ENCODE measurements around the gene NR1I2.
A peak's percentile ranks its signal among the peaks of the same experiment; 100 is the strongest.

NR1I2 gene

DNA sequence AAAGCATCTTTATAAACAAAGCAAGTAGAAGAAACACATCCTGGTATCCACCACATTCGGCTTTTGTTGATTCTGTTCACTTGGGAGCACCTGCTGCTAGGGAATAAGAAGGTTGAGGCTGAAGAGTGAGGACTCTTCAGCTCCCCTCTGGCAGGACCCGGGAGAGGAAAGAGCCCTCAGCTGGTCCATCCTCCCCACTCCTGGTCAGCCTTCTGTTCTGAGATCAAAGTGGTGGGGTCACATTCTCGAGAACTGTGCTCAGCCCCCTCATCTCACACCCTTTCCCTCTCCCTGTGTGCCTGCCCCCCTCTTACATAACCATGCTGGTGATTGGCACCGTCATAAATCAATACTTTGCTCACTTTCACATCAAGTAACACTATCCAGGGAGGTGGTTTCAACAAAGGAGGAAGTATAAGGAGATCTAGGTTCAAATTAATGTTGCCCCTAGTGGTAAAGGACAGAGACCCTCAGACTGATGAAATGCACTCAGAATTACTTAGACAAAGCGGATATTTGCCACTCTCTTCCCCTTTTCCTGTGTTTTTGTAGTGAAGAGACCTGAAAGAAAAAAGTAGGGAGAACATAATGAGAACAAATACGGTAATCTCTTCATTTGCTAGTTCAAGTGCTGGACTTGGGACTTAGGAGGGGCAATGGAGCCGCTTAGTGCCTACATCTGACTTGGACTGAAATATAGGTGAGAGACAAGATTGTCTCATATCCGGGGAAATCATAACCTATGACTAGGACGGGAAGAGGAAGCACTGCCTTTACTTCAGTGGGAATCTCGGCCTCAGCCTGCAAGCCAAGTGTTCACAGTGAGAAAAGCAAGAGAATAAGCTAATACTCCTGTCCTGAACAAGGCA lies at the start of gene NR1I2:
Gene NR1I2, plus strand, starts transcription at position 772 of the 869 bp plus-strand sequence.
- no peak for DNase-seq

DNA sequence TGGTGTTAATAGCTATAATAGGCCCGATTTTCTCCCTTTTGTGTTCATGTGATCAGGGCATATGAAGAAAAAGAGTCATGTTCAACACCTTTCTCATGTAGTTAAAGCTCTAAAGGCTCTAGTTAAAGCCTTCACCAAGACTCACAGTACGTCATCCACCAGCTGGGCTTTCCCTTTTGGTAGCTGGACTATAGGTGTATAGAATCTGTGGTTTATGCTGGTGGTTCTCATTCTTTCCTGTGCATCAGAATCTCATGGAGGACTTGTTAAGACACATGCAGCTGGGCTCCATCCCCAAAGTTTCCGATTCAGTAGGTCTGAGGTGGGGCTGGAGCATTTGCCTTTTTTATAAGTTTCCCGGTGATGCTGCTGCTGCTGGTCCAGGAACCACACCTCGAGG lies 48.1 kb upstream of the NR1I2 start:
- no peak for DNase-seq

DNA sequence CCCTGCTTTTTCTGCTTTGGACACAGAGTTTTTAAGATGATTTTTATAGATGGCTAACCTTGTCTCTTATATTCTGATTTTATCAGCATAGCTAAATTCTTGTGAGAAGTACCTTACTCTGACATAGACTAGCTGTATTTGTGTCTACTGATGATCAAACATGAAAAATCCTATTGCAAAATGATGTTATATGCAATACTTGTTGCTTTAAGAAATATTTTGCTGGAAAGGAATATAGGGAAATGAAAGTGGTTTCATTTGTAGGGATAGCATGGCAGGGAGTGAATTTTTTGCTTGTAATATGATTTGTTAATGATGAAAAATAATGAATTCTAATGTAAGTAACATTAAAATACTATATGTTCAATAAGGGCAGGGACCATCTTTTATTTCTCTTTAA lies 43.2 kb upstream of the NR1I2 start:
- DNase-seq: no peak

DNA sequence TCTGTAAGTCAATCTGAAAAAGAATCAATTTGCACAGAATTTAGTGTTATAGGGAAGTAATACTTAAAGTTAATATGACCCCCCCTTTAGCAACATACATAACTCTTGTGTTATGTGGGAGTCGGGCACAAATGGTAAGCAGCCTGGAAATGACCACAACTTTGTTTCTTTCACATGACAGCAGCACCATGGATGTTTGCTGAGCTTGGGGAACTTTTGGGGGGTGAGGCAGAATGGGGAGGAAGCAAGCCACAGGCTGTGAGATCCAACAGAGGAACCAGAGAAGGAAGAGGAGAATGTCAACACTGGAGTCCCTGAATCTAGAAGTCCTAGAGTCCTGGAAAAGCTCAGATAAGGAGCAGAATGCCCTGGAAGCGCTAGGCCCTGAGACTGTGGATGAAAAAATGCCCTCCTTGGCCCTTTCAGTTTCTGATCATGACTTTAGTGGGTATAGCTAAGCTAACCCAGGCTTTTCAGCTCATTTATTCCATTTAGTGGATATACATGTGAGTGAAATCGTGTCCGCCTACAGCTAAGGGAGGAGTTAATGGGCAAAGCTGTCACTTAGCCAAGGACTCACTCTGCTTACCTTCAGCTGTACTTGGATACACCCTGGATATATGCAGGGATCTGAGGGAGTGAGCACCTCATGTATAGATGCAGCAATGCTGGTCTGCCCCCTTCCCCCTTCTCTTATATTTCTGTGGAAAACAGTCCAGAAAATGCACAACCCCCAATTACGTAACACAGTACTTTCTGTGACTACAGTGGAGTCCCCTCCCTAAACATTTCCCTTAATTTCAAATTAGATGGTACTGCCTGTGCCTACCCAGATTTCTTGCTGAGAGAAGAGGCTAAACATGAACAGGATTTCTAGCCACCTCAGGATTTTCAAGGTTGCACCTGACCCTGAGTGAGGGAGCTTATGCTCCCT lies 40.0 kb upstream of the NR1I2 start:
- no peak for DNase-seq

DNA sequence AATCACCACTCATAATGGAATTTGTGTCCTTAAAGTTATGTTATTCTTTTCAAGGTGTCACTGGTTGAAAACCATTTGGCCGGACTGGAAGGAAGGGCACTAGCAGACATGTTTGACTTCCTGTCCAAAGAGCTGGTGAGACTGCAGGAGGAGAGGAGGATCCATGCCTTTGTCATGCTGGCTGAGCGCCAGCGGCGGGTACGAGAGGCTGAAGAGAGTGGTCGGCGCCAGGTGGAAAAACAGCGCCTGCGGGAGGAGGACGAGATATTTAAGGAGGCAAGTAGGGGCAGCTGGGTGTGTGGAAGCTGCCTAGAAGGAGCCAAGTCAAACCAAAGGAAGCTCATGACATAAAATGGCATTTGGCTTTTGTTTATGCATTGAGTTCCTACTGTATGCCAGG lies 38.0 kb upstream of the NR1I2 start:
- no peak for DNase-seq

DNA sequence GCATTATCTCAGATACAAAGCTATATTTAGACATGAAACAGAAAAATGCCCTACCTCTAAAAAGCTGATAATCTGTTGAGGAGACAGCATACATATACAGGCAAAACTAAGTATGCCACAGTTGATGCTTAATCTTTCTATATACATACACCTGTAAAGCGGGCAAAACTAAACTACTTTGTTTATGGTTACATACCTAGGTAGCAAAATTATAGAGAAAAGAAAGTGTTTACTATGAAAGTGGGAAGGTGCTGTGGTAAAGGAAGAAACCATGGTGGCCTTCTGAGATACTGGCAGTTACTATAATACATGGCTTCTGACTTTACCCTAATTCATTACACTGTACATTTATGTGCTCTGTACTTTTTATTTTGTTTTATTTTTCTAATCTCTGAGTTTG lies 36.0 kb upstream of the NR1I2 start:
- no peak for DNase-seq

DNA sequence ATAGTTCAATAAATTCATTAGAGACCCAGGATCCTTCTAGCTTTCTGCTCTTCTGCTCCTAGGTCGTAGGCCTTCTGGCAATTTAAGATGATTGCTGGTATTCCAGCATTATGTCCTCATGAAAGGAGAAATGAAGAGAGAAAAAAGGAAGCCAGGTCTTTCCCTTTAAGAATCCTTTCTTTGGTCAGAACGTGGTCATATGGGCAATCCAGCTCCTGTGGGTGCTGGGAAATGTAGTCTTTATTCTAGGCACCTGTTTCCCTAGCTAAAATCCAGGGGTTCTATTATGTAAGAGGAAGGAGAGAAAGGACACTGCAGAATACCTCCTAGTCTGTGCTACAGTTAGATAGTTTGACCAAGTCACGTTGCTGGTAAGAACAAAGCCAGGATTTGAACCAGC lies 35.5 kb upstream of the NR1I2 start:
- no peak for DNase-seq

DNA sequence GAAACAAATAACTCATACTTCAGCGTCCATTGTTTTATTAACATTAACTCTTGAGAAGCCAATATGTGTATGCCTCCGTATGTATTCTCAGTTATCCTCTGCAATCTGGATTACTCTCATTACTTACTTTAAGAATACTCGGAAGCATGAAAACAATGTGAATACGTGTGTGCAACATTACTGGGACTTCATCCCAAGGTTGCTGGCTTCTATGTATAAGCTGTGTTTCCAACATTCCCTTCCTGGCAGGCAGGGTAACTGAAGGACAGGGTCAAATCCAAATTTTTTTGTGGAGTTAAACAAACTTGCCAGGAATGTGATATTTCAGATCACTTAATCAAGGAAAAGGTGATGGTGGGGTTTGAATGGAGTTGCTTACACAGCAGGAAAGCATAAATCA lies 34.5 kb upstream of the NR1I2 start:
- no peak for DNase-seq

DNA sequence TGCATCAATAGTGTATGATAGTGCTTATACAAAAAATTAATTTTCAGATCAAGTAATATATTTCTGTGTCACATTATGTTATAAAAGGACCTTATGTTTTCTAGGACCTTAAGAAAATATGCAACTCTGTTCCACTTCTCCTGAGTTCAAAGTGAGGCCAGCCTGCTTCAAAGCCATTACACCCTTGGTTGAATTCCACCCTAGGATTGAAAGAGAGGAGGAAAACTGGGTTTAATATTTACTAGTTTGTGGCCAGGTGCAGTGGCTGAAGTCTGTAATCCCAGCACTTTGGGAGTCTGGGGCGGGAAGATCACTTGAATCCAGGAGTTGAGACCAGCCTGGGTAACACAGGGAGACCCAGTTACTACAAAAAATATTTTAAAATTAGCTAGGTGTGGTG lies 32.9 kb upstream of the NR1I2 start:
- DNase-seq: no peak

DNA sequence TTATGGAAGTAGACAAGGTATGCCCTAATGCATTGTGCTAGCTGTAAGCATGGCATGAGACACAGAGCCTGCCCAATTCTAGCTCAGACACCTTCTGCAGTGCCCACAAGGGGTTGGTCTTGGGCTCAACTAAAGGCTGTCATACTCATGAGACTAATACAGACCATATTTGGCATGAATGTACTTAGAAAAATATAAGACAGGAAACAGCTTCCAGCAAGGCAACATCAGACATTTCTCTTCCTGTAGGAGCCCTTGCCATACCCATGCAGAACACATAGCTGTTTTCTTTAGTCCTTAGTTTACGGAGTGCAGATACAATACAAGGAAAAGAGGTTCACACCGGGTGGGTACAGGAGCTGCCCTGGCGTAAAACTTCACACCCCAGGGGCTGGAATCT lies 30.5 kb upstream of the NR1I2 start:
- no peak for DNase-seq

DNA sequence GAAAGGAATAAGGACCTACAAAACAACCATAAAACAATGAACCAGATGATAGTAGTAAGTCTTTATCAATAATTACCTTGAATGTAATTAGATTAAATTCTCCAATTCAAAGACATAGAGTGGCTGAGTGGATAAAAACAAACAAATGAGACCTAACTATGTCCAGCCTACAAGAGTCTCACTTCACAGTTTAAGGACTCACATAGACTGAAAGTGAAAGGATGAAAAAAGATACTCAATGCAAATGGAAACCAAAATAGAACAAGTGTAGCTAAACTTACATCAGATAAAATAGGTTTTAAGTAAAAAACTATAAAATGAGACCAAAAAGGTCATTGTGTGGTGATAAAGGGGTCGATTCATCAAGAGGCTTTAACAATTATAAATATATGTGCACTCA lies 21.9 kb upstream of the NR1I2 start:
- no peak for DNase-seq

DNA sequence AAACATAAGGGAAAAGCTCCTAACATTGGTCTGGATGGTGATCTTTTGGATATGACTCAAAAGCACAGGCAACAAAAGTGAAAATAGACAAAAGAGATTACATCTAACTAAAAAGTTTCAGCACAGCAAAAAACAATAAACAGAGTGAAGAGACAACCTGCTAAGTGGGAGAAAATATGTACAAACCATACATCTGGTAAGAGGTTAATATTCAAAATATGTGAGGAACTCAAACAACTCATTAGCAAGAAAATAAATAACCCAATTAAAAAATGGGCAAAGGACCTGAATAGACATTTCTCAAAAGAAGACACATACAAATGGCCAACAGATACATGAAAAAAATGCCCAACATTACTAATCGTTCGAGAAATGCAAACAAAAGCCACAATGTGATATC lies 19.0 kb upstream of the NR1I2 start:
- DNase-seq: no peak

DNA sequence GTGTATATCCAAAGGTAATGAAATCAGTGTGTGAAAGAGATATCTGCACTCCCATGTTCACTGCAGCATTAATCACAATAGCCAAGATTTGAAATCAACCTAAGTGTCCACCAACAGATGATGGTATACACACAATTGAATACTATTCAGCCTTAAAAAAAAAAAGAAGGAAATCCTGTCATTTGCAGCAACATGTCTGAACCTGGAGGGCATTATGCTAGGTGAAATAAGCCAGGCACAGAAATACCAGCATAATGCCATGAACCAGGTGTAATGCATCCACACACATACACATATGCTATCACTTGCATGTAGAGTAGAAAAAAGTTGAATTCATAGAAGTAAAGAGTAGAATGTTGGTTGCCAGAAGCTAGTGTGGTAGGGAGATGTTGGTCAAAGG lies 18.4 kb upstream of the NR1I2 start:
- no peak for DNase-seq

DNA sequence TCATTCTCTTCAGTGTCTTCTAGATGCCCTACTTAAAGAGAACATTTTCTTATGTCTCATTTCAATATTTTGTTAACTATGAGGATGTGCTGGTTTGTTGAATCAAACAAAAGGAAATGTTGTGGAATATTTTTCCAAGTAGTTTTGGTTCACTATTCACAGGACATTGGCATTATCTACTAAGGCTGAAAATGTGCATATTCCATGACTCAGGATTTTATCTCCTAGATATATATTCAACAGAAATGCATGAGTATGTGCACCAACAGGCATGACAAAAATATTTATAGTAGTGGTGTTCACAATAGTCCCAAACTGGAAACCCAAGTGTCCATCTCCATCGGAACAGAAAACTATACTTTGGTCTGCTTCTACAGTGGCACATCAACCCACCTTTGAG lies 16.7 kb upstream of the NR1I2 start:
- DNase-seq: no peak

DNA sequence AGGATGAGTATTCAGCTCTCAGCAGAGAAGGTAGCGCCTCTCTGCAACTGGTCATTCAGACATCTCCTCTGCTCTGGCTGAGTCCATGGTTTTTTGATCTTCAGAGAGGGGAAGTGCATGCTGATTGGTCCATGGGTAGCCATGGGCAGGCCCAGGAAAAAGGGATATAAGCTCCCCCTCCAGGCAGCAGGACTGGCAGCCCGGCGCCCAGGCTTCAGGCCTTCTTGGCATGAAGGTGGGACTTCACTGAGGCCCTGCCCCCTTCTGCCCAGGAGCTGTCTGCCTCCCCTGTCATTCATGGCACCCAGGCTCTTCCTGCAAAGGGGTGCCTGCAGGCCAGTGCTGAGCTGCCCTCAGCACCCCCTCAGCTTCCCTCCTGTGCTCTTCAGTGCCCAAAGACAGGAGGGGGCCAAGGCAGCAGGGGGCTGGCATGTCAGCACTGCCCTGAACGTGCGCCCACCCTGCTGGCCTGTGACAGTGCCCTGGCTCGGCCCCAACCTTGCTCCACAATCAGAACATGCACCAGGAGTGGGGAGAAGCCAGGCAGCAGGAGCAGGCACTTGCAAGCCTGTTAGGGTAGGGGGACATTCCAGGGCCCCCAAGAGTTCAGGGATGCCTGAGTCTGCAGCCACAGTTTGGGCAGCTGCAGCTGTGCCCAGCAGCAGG lies 13.8 kb upstream of the NR1I2 start:
- DNase-seq: no peak

DNA sequence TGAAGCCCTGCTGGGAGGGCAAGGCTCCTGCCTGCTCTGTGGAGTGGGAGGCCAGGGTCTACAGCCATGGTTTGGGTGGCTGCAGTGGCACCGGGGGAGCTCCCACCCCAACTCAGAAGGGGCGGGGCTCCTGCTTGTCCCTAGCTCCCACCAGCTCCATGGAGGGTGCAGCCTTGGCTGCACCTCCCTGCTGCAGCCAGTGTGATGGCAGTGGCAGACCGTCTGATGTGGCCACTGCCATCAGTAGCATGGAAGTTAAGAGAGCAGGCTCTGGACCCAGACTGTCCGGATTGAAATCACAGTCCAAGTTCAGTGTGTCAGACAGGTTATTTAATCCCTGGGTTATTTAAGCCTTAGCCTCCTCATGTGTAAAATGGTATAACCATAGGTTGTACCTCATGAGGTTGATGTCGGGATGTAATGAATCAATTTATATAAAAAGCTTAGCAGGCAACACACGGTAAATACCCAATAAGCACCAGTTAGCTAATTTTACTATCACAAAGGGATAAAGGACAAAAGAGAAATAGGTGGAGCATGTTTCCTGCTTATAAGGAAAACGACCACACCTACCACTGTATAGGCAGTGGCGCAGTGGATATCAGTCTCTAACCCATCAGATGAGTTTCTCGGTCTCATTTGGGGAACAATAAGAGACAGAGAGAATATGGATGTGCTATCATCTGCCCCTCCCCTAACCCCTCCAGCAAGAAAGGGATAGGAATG lies 13.1 kb upstream of the NR1I2 start:
- DNase-seq: no peak

DNA sequence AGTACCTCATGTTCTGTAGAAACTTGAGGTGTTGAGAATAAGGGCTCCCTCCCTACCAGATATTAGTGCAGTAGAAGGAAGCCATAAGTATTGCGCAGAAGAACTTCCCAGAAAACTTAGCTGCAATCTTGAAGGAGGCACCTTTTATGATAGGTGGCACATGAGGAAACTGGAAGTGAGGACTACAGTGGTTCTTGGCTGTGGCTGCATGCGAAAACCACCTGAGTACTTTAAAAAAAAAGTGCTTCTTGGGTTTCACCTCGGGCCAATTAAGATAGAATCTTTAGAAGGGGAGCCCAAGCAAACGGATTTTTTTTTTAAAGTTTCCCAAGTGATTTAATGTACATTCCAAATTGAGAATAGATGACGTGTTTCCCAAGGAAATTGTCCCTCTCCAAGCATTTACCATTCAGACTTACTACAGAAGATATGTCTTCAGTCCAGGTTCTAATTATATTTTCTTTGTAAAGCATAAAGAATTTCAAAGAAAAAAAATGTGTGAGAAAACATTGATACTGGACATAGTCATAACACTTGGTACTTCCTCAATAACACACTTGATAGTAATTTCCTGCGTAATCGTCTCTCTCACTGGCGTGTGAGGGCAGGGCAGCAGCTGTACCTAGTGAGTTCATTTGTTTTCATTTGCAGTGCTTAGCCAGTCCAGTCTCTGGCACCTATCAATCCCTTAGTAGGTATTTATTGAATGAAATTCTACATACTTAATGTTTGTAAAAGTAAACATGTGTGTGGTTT lies 12.3 kb upstream of the NR1I2 start:
- no peak for DNase-seq

DNA sequence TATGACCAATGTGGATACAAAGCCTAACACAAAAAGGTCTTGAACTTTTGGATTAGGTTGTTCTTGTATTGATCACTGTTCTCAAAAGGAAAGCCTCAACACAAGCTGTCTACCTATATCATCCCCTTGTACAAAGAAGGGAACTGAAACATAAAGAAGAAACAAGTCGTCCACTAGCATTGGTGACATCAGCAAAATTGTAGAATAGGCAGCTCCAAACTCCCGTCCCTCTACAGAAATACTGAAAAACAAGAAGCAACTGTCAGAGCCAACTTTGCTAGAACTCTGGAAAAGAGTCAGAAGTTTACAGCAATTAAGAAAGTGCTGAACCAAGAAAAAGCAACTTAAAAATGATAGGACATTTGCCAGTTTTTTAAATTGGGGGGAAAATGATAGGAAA lies 7.5 kb upstream of the NR1I2 start:
- peak in 1 of 2 donors; percentile 3 for DNase-seq

DNA sequence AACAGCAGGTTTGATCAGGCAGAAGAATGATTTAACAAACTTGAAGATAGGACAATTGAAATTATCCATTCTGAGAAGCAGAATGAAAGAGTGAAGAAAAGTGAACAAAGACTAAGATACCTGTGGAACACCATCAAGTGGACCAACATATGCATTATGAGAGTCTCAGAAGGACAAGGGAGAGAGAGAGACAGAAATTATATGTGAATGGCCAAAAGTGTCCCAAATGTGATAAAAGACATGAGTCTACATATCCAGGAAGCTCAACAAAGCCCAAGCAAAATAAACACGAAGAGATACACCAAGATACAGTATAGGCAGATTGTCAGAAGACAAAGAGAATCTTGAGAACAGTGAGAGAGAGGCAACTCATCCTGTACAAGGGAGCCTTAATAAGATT lies 5.6 kb upstream of the NR1I2 start:
- no peak for DNase-seq

DNA sequence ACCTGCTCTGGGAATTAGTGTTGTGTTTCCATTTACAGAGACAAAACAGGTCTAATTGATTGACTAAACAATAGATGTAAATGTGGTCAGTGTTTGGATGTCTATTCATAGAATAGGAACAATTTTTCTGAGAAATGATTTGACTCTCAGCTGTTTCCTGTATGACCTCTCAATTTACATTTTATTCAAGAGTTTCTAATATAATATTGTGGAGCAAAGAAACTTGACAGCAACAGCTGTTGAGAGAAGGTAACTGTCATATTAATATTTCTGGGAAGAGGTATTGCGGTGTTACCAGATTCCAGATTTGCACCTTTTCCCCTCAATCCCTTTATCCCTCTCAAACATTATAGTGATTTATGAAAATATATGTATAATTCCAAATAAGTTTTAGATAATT lies 3.7 kb upstream of the NR1I2 start:
- no peak for DNase-seq

DNA sequence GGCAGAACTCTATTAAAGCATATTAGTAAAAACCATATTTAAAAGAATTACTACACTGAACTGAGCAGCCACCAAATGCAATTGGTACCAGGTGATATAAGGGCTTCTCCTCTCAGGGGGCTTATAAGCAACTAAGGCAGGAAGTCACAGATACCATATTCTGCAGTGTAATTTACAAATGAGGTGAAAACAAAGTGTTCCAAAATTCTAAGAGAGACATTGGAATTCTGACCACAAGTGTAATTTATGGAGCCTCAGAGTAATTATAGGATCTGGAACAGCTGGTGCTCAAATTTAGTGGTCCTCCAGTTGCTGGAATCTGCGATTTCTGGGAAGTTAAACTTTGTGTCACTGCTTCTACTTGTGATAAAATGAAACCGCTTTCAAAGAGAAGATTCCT lies 3.1 kb upstream of the NR1I2 start:
- DNase-seq: no peak
